HUES48 (cell line): ENCODE data around the gene ZNF410.

Experiments
- H3K27ac ChIP-seq: one replicate; pipeline ENCODE4 v1.7.0; 2013; ENCODE audit warnings: low read depth, low read length, inconsistent platforms
- H3K27me3 ChIP-seq: 2 replicates; pipeline ENCODE4 v1.6.1; 2013; ENCODE audit warnings: mild to moderate bottlenecking, low read length; ENCODE audit not compliant: control insufficient read depth, insufficient read depth
- H3K36me3 ChIP-seq: 2 replicates; pipeline ENCODE4 v1.6.1; 2013; ENCODE audit warnings: low read length; ENCODE audit not compliant: control insufficient read depth, insufficient read depth
- H3K4me1 ChIP-seq: 2 replicates; pipeline ENCODE4 v1.6.1; 2013; ENCODE audit warnings: mild to moderate bottlenecking, low read length; ENCODE audit not compliant: control insufficient read depth, insufficient read depth
- H3K4me3 ChIP-seq: 2 replicates; pipeline ENCODE4 v1.5.1; 2013; ENCODE audit warnings: mild to moderate bottlenecking, low read depth, low read length
- H3K9ac ChIP-seq: 2 replicates; pipeline ENCODE4 v1.6.1; 2013; ENCODE audit warnings: mild to moderate bottlenecking, low read depth, low read length, moderate library complexity
- H3K9me3 ChIP-seq: 2 replicates; pipeline ENCODE4 v1.6.1; 2013; ENCODE audit warnings: low read length; ENCODE audit not compliant: control insufficient read depth, insufficient read depth

ZNF410 gene

GRCh38 chr14:73953731-73954130 lies 67.1 kb downstream of the ZNF410 start:
- H3K27me3 ChIP-seq, result no peaks in the 10 kb centered on the region
- peaks cover 31% of the 10 kb centered on the region for H3K36me3 ChIP-seq
- H3K9me3 ChIP-seq, result no peaks in the 10 kb centered on the region
- no peak overlapping the region for H3K4me3 ChIP-seq
- no peak overlapping the region for H3K27ac ChIP-seq
- no peaks in the 10 kb centered on the region for H3K4me1 ChIP-seq
- H3K9ac ChIP-seq, result no peak overlapping the region

GRCh38 chr14:73955674-73956073 lies 69.0 kb downstream of the ZNF410 start:
- Histone ChIP-seq H3K9me3 (no peaks in the 10 kb centered on the region), H3K4me1 (no peaks in the 10 kb centered on the region), H3K4me3 (no peak overlapping the region), H3K27me3 (no peaks in the 10 kb centered on the region), H3K27ac (no peak overlapping the region), H3K9ac (no peak overlapping the region), H3K36me3 (peaks cover 46% of the 10 kb centered on the region)

GRCh38 chr14:73958591-73958990 lies 71.9 kb downstream of the ZNF410 start:
- Histone ChIP-seq H3K27ac (no peak overlapping the region), H3K27me3 (no peaks in the 10 kb centered on the region), H3K9ac (no peak overlapping the region), H3K4me3 (no peak overlapping the region), H3K4me1 (no peaks in the 10 kb centered on the region), H3K9me3 (no peaks in the 10 kb centered on the region), H3K36me3 (peaks cover 70% of the 10 kb centered on the region)

- no peak overlapping the region for H3K4me3 ChIP-seq
- peaks cover 64% of the 10 kb centered on the region for H3K36me3 ChIP-seq
- H3K4me1 ChIP-seq, result no peaks in the 10 kb centered on the region
- H3K27me3 ChIP-seq, result no peaks in the 10 kb centered on the region
- H3K27ac ChIP-seq, result no peak overlapping the region
- H3K9me3 ChIP-seq, result no peaks in the 10 kb centered on the region
- no peak overlapping the region for H3K9ac ChIP-seq
These were observed 74.5 kb downstream of the ZNF410 start for GRCh38 chr14:73961192-73961591.

- no peaks in the 10 kb centered on the region for H3K4me1 ChIP-seq
- peaks cover 55% of the 10 kb centered on the region for H3K36me3 ChIP-seq
- H3K27me3 ChIP-seq, result no peaks in the 10 kb centered on the region
These were observed 78.6 kb downstream of the ZNF410 start for GRCh38 chr14:73965216-73965615.

GRCh38 chr14:73968885-73969284 lies 82.2 kb downstream of the ZNF410 start:
- Histone ChIP-seq H3K9me3 (no peaks in the 10 kb centered on the region), H3K27me3 (no peaks in the 10 kb centered on the region), H3K9ac (no peak overlapping the region), H3K4me3 (no peak overlapping the region), H3K27ac (no peak overlapping the region), H3K4me1 (no peaks in the 10 kb centered on the region), H3K36me3 (peaks cover 29% of the 10 kb centered on the region)

More at GRCh38 chr14:73965216-73965615, 78.6 kb downstream of the ZNF410 start:
- Histone ChIP-seq H3K9ac (no peak overlapping the region), H3K4me3 (no peak overlapping the region), H3K9me3 (no peaks in the 10 kb centered on the region), H3K27ac (no peak overlapping the region)

GRCh38 chr14:73973497-73973896 lies 86.8 kb downstream of the ZNF410 start:
- Histone ChIP-seq H3K4me1 (no peaks in the 10 kb centered on the region), H3K9me3 (no peaks in the 10 kb centered on the region), H3K27ac (no peak overlapping the region), H3K4me3 (no peak overlapping the region), H3K36me3 (peaks cover 22% of the 10 kb centered on the region), H3K9ac (no peak overlapping the region), H3K27me3 (no peaks in the 10 kb centered on the region)

GRCh38 chr14:73976125-73976524 lies 89.5 kb downstream of the ZNF410 start:
- Histone ChIP-seq H3K27me3 (no peaks in the 10 kb centered on the region), H3K9ac (no peak overlapping the region), H3K36me3 (peaks cover 10% of the 10 kb centered on the region; the same call in 1 of the 2 replicates), H3K4me3 (no peak overlapping the region), H3K4me1 (no peaks in the 10 kb centered on the region), H3K27ac (no peak overlapping the region), H3K9me3 (no peaks in the 10 kb centered on the region)

- Histone ChIP-seq H3K36me3 (peaks cover 8% of the 10 kb centered on the region; the same call in 1 of the 2 replicates), H3K9me3 (no peaks in the 10 kb centered on the region), H3K9ac (no peak overlapping the region), H3K4me1 (no peaks in the 10 kb centered on the region), H3K27me3 (no peaks in the 10 kb centered on the region), H3K4me3 (no peak overlapping the region), H3K27ac (no peak overlapping the region)
These were observed 91.2 kb downstream of the ZNF410 start for GRCh38 chr14:73977896-73978295.
